Mesodermal cell (in vitro differentiated cells): ENCODE results near the gene PTPRE.

Experiments
- H3K27ac ChIP-seq: 2 replicates; pipeline ENCODE4 v1.7.0; 2013; ENCODE audit warnings: mild to moderate bottlenecking, low read depth, low read length, moderate library complexity; ENCODE audit not compliant: severe bottlenecking
- H3K36me3 ChIP-seq: 2 replicates; pipeline ENCODE4 v1.7.1; 2013; ENCODE audit warnings: mild to moderate bottlenecking, low read length, moderate library complexity; ENCODE audit not compliant: control insufficient read depth, insufficient read depth
- H3K4me1 ChIP-seq: one replicate; pipeline ENCODE4 v1.7.1; 2013; ENCODE audit warnings: mild to moderate bottlenecking, low read length; ENCODE audit not compliant: insufficient read depth, control insufficient read depth, poor library complexity, severe bottlenecking
- H3K4me3 ChIP-seq: 2 replicates; pipeline ENCODE4 v1.7.0; 2013; ENCODE audit warnings: low read length, control low read depth, mild to moderate bottlenecking; ENCODE audit not compliant: insufficient read depth, poor library complexity, severe bottlenecking; ENCODE audit errors: extremely low read depth
- H3K9me3 ChIP-seq: 2 replicates; pipeline ENCODE4 v1.7.1; 2013; ENCODE audit warnings: mild to moderate bottlenecking, low read length, moderate library complexity; ENCODE audit not compliant: control insufficient read depth
- WGBS, 2 experiments: methylation state at CpG; one replicate each; pipeline ENCODE4 v1.1.5; 2013; ENCODE audit warnings: missing lambda C conversion rate in 2 of 2; ENCODE audit not compliant: insufficient coverage in 2 of 2; 5-methylcytosine and 5-hydroxymethylcytosine counted together

PTPRE gene

GRCh38 chr10:128001849-128002248 is 94.9 kb downstream of the PTPRE start:
- peaks cover 4% of the 10 kb centered on the region for H3K4me1 ChIP-seq
- 83 to 91% methylated on average over 12 to 13 of the region's 13 CpGs for WGBS, 2 experiments
- H3K4me3 ChIP-seq = no peak overlapping the region
- H3K27ac ChIP-seq = no peak overlapping the region
- no peaks in the 10 kb centered on the region for H3K36me3 ChIP-seq
- no peaks in the 10 kb centered on the region for H3K9me3 ChIP-seq

GRCh38 chr10:128003521-128003920 is 96.6 kb downstream of the PTPRE start:
- Histone ChIP-seq H3K9me3 (no peaks in the 10 kb centered on the region), H3K36me3 (no peaks in the 10 kb centered on the region), H3K4me3 (no peak overlapping the region), H3K4me1 (no peaks in the 10 kb centered on the region), H3K27ac (no peak overlapping the region)
- WGBS, 2 experiments = 100% methylated on average over 1 to 3 of the region's 7 CpGs

GRCh38 chr10:128005858-128006257 is 99.0 kb downstream of the PTPRE start:
- Histone ChIP-seq H3K27ac (no peak overlapping the region), H3K4me1 (peaks cover 17% of the 10 kb centered on the region), H3K9me3 (no peaks in the 10 kb centered on the region), H3K4me3 (no peak overlapping the region), H3K36me3 (no peaks in the 10 kb centered on the region)
- WGBS, 2 experiments = 80 to 100% methylated on average over 1 of the region's 1 CpG

GRCh38 chr10:128007056-128007455 is 100.2 kb downstream of the PTPRE start:
- H3K4me3 ChIP-seq = no peak overlapping the region
- H3K9me3 ChIP-seq = no peaks in the 10 kb centered on the region
- H3K36me3 ChIP-seq = no peaks in the 10 kb centered on the region
- peaks cover 17% of the 10 kb centered on the region for H3K4me1 ChIP-seq
- H3K27ac ChIP-seq = no peak overlapping the region
- WGBS, 2 experiments = no CpG with 5 or more reads among the region's 1 CpG

GRCh38 chr10:128007971-128008370 is 101.1 kb downstream of the PTPRE start:
- Histone ChIP-seq H3K9me3 (no peaks in the 10 kb centered on the region), H3K27ac (no peak overlapping the region), H3K4me3 (no peak overlapping the region), H3K36me3 (no peaks in the 10 kb centered on the region), H3K4me1 (peaks cover 17% of the 10 kb centered on the region)
- WGBS, 2 experiments = 73% methylated on average over 3 of the region's 7 CpGs; no CpG with 5 or more reads in 1 of the 2 experiments

GRCh38 chr10:128008521-128009250 is 101.8 kb downstream of the PTPRE start:
- WGBS, 2 experiments = 92 to 97% methylated on average over 7 of the region's 8 CpGs
- H3K36me3 ChIP-seq = no peaks in the 10 kb centered on the region
- no peak overlapping the region for H3K27ac ChIP-seq
- no peak overlapping the region for H3K4me3 ChIP-seq
- H3K4me1 ChIP-seq = peaks cover 17% of the 10 kb centered on the region
- H3K9me3 ChIP-seq = no peaks in the 10 kb centered on the region

- H3K4me1 ChIP-seq = peaks cover 17% of the 10 kb centered on the region
- H3K36me3 ChIP-seq = no peaks in the 10 kb centered on the region
- 81 to 85% methylated on average over 13 of the region's 14 CpGs for WGBS, 2 experiments
- no peak overlapping the region for H3K4me3 ChIP-seq
- H3K9me3 ChIP-seq = no peaks in the 10 kb centered on the region
- H3K27ac ChIP-seq = peak overlapping the region; percentile 81
Observed at GRCh38 chr10:128009372-128010126, 102.6 kb downstream of the PTPRE start.

GRCh38 chr10:128011059-128011979 is 104.4 kb downstream of the PTPRE start:
- H3K4me1 ChIP-seq = peaks cover 17% of the 10 kb centered on the region
- no peak overlapping the region for H3K4me3 ChIP-seq
- no peaks in the 10 kb centered on the region for H3K36me3 ChIP-seq
- 22% methylated on average over 24 to 26 of the region's 27 CpGs for WGBS, 2 experiments
- H3K9me3 ChIP-seq = no peaks in the 10 kb centered on the region
- H3K27ac ChIP-seq = no peak overlapping the region

GRCh38 chr10:128013626-128014025 is 106.7 kb downstream of the PTPRE start:
- H3K4me1 ChIP-seq = peaks cover 17% of the 10 kb centered on the region
- H3K9me3 ChIP-seq = no peaks in the 10 kb centered on the region
- 94 to 100% methylated on average over 1 to 4 of the region's 4 CpGs for WGBS, 2 experiments
- H3K27ac ChIP-seq = no peak overlapping the region
- H3K36me3 ChIP-seq = no peaks in the 10 kb centered on the region
- no peak overlapping the region for H3K4me3 ChIP-seq

- no peaks in the 10 kb centered on the region for H3K9me3 ChIP-seq
- WGBS, 2 experiments = 90 to 97% methylated on average over 4 to 5 of the region's 7 CpGs
- H3K4me1 ChIP-seq = peaks cover 12% of the 10 kb centered on the region
- H3K4me3 ChIP-seq = no peak overlapping the region
- H3K27ac ChIP-seq = no peak overlapping the region
- no peaks in the 10 kb centered on the region for H3K36me3 ChIP-seq
Observed at GRCh38 chr10:128014236-128014635, 107.3 kb downstream of the PTPRE start.
